Aorta (tissue), 5 donors: ENCODE data around the gene TSPO2. TPM values are rescaled to one million over a fixed set of nuclear protein-coding genes. Genes with fewer than 3 reads are reported as not detected.

Source experiments
- ATAC-seq: fragments of 200-7000 bp; cut with Tn5 transposase; one replicate; pipeline ENCODE4 v1.9.1; 2022; ENCODE audit warnings: moderate library complexity; ENCODE audit not compliant: low FRiP score
- DNase-seq, 2 donors: peaks; one replicate each; pipeline ENCODE4 v3.0.0-alpha.2; 2020
- H3K27ac ChIP-seq, 2 donors: one replicate each; pipeline ENCODE4 v1.5.1; 2013; ENCODE audit warnings: low read length in 2 of 2, mild to moderate bottlenecking in 2 of 2, moderate library complexity in 2 of 2, control low read depth in 1 of 2, inconsistent platforms in 1 of 2, low read depth in 1 of 2
- H3K27me3 ChIP-seq, 2 donors: one replicate each; pipeline ENCODE4 v1.6.1; 2013; ENCODE audit warnings: control low read depth in 1 of 2, low read length in 1 of 2, mild to moderate bottlenecking in 1 of 2, moderate library complexity in 1 of 2; ENCODE audit not compliant: insufficient read depth in 2 of 2, control insufficient read depth in 1 of 2
- H3K36me3 ChIP-seq, 2 donors: one replicate each; pipeline ENCODE4 v1.6.1; 2013; ENCODE audit warnings: control low read depth in 1 of 2, low read length in 1 of 2, mild to moderate bottlenecking in 1 of 2; ENCODE audit not compliant: insufficient read depth in 2 of 2, control insufficient read depth in 1 of 2
- H3K4me1 ChIP-seq, 2 donors: one replicate each; pipeline ENCODE4 v1.6.1; 2013; ENCODE audit warnings: low read length in 2 of 2, control low read depth in 1 of 2, mild to moderate bottlenecking in 1 of 2, moderate library complexity in 1 of 2; ENCODE audit not compliant: insufficient read depth in 2 of 2, control insufficient read depth in 1 of 2
- H3K4me3 ChIP-seq, 2 donors: one replicate each; pipeline ENCODE4 v1.5.1; 2013; ENCODE audit warnings: low read length in 2 of 2, control low read depth in 1 of 2, mild to moderate bottlenecking in 1 of 2
- H3K9me3 ChIP-seq: one replicate; pipeline ENCODE4 v1.6.1; 2013; ENCODE audit warnings: mild to moderate bottlenecking, low read length; ENCODE audit not compliant: control insufficient read depth
- WGBS, 2 donors: extraction: QIAGEN DNeasy Blood & Tissue Kit; methylation state at CpG; one replicate each; pipeline ENCODE4 v1.1.7; 2013; 5-methylcytosine and 5-hydroxymethylcytosine counted together
- intact Hi-C, 2 donors: fragments of 100-400 bp; cut with DNase I; formaldehyde crosslinking; loops; one replicate each; pipeline versions ENCODE4 v1.14.2 to v1.15.0; 2022
- polyA plus RNA-seq, 2 donors: library from polyadenylated mRNA; stranded (reverse); fragments of 200-250 nt; gene quantifications; one replicate each; pipeline ENCODE4 v1.2.3, GENCODE V29; 2013
- total RNA-seq, 2 donors: library from RNA; stranded (reverse); fragmentation: NEBNext Ultra II Directional; extraction: Animal tissue kit (Norgen Biotek cat#: 25700); gene quantifications; one replicate each; pipeline ENCODE4 v1.2.1, GENCODE V29; 2021
- donor health status: healthy with polysubstance abuse.
- donor health status: Bipolar disorder and iron deficiency.
- donor health status: DM: no; HTN: no; CAD: no.
- donor health status: DM: no; HTN: no; CAD: no.
- donor health status: DM: yes; HTN: yes; CAD: no.

TSPO2 gene
- total and polyA plus RNA-seq, 4 donors, result not detected

- no peak for DNase-seq
- H3K4me1 ChIP-seq, result no peaks in the 10 kb centered on the region
- no peak for ATAC-seq
- H3K27ac ChIP-seq, result no peak overlapping the region
- intact Hi-C loops, result loop anchor here in 1 of 2 donors (10.0 kb wide), 1 partner anchor 139 kb away; no protein-coding TSS in a partner anchor
- H3K27me3 ChIP-seq, result no peaks in the 10 kb centered on the region
- 92 to 94% methylated on average over 13 of the region's 13 CpGs for WGBS, 2 donors
- H3K4me3 ChIP-seq, result no peak overlapping the region
- no peaks in the 10 kb centered on the region for H3K36me3 ChIP-seq
- H3K9me3 ChIP-seq, result no peaks in the 10 kb centered on the region
Measured at GRCh38 chr6:41033776-41034175, 8.5 kb upstream of the TSPO2 start.

GRCh38 chr6:41036186-41036585 lies 6.1 kb upstream of the TSPO2 start:
- Histone ChIP-seq H3K27me3 (no peaks in the 10 kb centered on the region), H3K9me3 (no peaks in the 10 kb centered on the region), H3K4me1 (no peaks in the 10 kb centered on the region), H3K27ac (no peak overlapping the region), H3K36me3 (no peaks in the 10 kb centered on the region), H3K4me3 (no peak overlapping the region)
- DNase-seq (no peak), ATAC-seq (no peak)
- intact Hi-C loops, result loop anchor here in 1 of 2 donors (10.0 kb wide), 1 partner anchor 141 kb away; no protein-coding TSS in a partner anchor
- 61% methylated on average over 3 of the region's 3 CpGs for WGBS, 2 donors

- H3K4me1 ChIP-seq, result no peaks in the 10 kb centered on the region
- no peak overlapping the region for H3K27ac ChIP-seq
- H3K4me3 ChIP-seq, result no peak overlapping the region
- H3K36me3 ChIP-seq, result no peaks in the 10 kb centered on the region
- ATAC-seq (no peak), DNase-seq (no peak)
- intact Hi-C loops, result loop anchor here in 1 of 2 donors (10.0 kb wide), 1 partner anchor 142 kb away; no protein-coding TSS in a partner anchor
- H3K27me3 ChIP-seq, result no peaks in the 10 kb centered on the region
- H3K9me3 ChIP-seq, result no peaks in the 10 kb centered on the region
- 94 to 96% methylated on average over 2 of the region's 2 CpGs for WGBS, 2 donors
Measured at GRCh38 chr6:41036601-41037000, 5.7 kb upstream of the TSPO2 start.

- intact Hi-C loops, result loop anchor here in 1 of 2 donors (10.0 kb wide), 1 partner anchor 143 kb away; no protein-coding TSS in a partner anchor
- Histone ChIP-seq H3K36me3 (no peaks in the 10 kb centered on the region), H3K27me3 (no peaks in the 10 kb centered on the region), H3K27ac (no peak overlapping the region), H3K4me3 (no peak overlapping the region), H3K4me1 (no peaks in the 10 kb centered on the region), H3K9me3 (no peaks in the 10 kb centered on the region)
- ATAC-seq, result no peak
- 87 to 89% methylated on average over 13 of the region's 13 CpGs for WGBS, 2 donors
- no peak for DNase-seq
Measured at GRCh38 chr6:41037107-41037900, 5.0 kb upstream of the TSPO2 start.

- Histone ChIP-seq H3K27me3 (no peaks in the 10 kb centered on the region), H3K4me3 (no peak overlapping the region), H3K4me1 (no peaks in the 10 kb centered on the region), H3K36me3 (no peaks in the 10 kb centered on the region), H3K9me3 (no peaks in the 10 kb centered on the region), H3K27ac (no peak overlapping the region)
- WGBS, 2 donors, result 91 to 93% methylated on average over 3 of the region's 3 CpGs
- intact Hi-C loops, result loop anchor here in 1 of 2 donors (10.0 kb wide), 1 partner anchor 143 kb away; no protein-coding TSS in a partner anchor
- DNase-seq, result peak in 1 of 2 donors; percentile 49
- ATAC-seq, result no peak
Measured at GRCh38 chr6:41038205-41038604, 4.1 kb upstream of the TSPO2 start.

- Histone ChIP-seq H3K36me3 (no peaks in the 10 kb centered on the region), H3K4me1 (no peaks in the 10 kb centered on the region), H3K4me3 (no peak within 1 kb of the TSS), H3K9me3 (no peaks in the 10 kb centered on the region), H3K27ac (no peak within 1 kb of the TSS), H3K27me3 (no peaks in the 10 kb centered on the region)
- intact Hi-C loops, result loop anchor here in 1 of 2 donors (10.0 kb wide), 1 partner anchor 145 kb away; no protein-coding TSS in a partner anchor
- 74 to 76% methylated on average over 10 of the region's 10 CpGs for WGBS, 2 donors
- no peak for ATAC-seq
- peak in 1 of 2 donors; percentile 52 for DNase-seq
Measured at GRCh38 chr6:41039060-41039998, 2.9 kb upstream of the TSPO2 start, which contains the start of gene UNC5CL. Gene UNC5CL, minus strand, starts transcription at chr6:41039221. Its CDS starts 4,147 bp downstream, at chr6:41035074.

GRCh38 chr6:41040101-41040939 lies 1.9 kb upstream of the TSPO2 start:
- intact Hi-C loops, result no loop called here
- H3K27ac ChIP-seq, result no peak overlapping the region
- H3K36me3 ChIP-seq, result no peaks in the 10 kb centered on the region
- H3K9me3 ChIP-seq, result no peaks in the 10 kb centered on the region
- WGBS, 2 donors, result 79 to 84% methylated on average over 6 of the region's 6 CpGs
- no peaks in the 10 kb centered on the region for H3K27me3 ChIP-seq
- no peaks in the 10 kb centered on the region for H3K4me1 ChIP-seq
- DNase-seq (peak in 1 of 2 donors; percentile 40), ATAC-seq (no peak)
- H3K4me3 ChIP-seq, result no peak overlapping the region
